NCI-H446 treated with DMSO at 0.1 percent for 48 hours (cell line): ENCODE data around the gene WWC2.
"Not testable (repeated sequence)": the region's sequence is repeated elsewhere in the genome, so short reads cannot be mapped to it uniquely, and the experiment has no call there.

Experiments used
- DNase-seq: peaks from one replicate; lab custom pipeline; 2025; lab: John Stamatoyannopoulos, UW

WWC2 gene

DNA sequence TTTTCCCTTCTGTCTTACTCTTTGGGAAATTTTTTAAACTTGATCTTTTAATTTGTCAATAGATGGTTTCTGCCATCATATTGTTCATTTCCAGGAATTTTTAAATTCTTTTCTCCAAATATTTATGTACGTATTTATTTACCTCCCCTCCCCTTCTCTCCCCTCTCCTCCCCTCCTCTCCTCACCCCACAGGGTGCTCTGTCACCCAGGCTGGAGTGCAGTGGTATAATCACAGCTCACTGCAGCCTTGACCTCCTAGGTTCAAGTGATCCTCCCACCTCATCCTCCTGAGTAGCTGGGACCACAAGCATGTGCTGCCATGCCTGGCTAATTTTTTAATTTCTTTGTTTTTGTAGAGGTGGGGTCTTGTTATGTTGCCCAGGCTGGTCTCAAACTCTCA, 73.8 kb downstream of the WWC2 start:
- no peak for DNase-seq

DNA sequence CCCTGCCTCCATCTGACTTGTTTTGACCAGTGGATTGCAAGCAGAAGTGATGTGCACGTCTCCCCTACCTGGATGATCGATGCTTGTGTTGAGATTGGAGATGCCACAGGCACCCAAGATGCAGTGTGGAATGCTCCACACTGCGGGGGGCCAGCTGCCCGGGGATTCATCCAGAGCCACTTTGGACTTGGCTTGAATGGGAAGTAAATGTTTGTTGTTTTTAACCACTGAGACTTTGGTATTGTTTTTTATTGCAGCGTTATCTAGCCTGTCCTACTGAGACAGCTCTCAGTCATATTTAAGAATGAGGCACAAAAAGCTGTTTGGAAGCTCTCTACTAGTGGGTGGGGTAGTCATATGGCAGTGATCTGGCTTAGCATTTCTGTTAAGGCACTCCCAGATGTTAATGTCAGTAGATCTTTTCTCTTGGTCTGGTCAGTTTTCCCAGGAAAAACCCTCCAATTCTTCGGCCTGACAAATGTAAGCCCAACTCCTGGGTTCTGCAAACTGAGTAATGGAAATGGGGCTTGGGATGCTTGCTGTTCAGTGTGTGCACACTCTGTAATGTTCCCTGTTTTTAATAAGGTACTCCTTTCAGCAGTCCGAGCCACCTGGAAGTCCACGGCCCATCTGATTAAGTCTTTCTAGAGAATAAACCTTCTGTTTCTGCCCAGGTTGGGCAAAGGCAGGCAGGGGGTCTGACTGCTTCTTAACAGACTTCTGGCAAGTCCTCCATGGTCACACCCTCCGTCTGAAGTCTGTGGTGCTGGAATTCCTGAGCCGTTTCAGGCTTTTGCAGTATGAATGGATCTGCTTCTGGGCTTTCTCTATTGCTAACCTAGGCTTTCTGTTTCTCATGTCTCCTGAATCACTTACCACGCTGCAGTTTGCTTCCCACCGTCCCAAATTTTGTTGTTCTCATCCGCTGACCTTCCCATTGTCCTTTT, 74.8 kb downstream of the WWC2 start:
- DNase-seq: no peak

DNA sequence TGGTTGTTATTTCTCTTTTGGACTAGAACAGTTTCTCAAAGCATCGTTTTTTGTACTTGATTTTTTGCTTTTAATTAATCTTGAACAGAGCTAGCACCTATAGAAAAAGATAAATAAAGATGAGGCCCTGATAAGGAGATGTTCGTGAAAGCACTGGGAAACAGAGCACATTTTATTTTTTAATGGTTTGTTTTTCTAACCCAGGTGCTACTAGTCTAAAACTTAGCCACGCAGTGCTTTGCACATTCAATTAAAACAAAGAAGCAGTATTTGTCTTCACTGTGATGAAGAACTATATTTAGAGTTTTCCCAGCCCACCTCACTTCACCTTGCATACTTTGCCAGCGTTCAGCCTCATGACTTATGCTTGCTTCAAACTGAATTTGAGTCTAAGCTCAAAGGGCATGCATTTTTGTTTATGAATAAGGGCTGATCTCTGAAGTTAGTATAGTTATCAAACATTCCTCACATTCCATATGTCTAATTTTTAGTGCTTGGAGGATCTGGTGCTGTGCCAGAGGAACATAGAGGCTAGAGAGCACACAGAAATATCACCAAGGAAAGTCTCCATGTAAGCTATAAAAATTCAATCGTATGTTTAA, 76.7 kb downstream of the WWC2 start:
- DNase-seq: no peak

DNA sequence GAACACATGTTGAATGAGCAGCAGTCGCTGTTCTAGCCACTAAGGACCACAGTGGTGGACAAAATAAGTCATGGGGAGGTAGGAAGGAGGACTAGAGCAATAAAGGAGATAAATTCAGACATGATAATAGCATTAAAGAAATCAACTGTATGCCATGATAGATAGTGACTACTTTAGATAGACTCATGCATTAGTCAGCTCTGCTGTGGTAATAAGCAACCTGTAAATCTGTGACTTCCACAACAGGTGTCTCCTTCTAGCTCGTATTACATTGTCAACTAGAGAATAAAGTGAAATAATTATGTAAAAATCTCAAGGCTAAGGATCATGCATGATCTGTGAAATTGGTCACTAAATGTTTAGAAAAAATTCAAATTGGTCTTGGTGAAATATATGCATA, 77.9 kb downstream of the WWC2 start:
- DNase-seq: no peak

DNA sequence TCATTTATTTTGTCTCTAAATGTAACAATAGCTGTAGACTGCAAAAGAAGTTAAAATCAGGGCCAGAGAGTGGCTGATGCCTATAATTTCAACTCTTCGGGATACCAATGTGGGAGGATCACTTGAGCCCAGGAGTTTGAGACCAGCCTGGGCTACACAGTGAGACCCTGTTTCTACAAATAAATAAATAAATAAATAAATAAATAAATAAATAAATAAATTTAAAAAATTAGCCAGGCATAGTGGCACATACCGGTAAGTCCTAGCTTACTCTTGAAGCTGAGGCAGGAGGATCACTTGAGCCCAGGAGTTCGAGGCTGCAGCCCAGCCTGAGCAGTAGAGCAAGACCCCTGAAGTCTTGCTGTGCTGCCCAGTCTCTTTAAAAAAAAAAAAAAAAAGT, 79.1 kb downstream of the WWC2 start:
- DNase-seq: no peak

DNA sequence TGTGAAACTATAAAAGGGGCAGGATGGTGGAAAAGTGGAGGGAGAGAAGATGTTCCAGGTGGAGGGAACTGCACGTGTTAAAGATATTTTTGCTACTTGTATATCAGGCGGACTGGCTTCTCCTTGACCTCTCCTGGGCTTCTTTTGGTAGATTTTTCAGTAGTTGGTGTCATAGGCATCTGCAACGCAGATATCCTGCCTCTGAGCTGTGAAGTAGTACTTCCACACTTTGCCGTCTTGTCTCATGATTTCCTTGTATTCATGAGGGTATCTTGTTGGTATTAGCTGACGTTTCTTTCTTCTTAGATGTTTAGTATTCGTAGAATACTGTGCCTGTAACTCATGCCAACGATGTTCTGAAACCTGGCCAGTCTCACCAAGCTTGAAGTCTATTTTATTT, 81.0 kb downstream of the WWC2 start:
- no peak for DNase-seq

DNA sequence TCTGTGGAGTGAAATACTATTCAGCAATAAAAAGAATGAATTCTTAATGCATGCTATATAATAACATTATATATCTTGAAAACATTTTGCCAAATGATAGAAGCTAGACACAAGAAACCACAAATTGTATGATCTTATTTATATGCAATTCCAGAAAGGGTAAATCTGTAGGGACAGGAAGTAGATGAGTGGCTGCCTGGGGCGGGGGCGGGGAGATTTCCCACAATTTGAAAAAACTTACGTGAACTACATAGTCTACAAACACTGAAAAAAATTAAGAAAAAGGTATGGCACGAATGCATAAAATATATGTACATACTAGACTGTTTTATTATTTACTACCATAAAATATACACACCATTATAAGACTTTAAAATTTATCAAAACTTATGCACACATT, 81.6 kb downstream of the WWC2 start:
- no peak for DNase-seq

DNA sequence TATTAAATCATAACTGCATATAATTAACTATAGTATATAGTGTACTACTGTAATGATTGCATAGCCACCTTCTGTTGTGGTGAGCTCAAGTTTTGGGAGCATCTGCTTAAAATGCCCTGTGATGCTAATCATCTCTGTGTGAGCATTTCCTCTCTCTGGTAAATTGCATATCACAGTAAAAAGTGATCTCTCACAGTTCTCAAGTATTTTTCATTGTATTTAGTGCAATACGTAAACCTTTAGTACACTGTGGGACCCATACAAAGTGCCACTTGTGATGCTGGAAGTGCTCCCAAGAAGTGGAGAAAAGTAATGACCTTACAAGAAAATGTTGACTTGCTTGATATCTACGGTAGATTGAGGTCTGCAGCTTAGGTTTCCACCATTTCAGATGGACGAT, 82.0 kb downstream of the WWC2 start:
- DNase-seq: no peak

DNA sequence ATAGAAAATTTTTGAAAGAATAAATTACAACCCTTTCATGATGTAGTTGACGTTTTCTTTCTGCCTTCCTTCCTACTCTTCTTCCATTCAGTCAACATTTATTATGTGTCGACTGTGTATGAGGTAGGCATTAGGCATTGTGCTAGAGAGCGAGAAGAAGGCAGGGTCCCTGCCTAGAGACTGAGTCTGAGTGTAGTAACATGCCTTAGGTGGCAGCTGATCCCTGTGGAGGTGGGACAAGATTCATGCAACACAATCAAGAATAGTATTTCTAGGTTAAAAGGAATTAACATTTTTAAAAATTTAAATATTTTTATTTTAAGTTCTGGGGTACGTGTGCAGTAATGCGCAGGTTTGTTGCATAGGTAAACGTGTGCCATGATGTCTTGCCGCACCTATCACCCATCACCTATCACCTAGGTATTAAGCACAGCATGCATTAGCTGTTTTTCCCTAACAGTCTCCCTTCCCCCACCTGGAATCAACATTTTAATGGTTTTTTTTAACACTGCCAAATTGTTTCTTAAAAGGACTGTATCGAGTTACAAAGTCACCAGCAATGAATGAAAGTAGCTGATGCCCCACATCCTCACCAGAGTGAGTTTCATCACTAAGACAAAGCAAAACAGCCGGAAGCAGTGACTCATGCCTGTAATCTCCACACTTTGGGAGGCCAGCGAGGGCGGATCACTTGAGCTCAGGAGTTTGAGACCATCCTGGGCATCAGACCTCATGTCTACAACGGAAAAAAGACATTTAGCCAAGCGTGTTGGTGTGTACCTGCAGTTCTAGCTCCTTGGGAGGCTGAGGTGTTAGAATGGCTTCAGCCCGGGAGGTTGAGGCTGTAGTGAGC, 84.0 kb downstream of the WWC2 start:
- DNase-seq: no peak

DNA sequence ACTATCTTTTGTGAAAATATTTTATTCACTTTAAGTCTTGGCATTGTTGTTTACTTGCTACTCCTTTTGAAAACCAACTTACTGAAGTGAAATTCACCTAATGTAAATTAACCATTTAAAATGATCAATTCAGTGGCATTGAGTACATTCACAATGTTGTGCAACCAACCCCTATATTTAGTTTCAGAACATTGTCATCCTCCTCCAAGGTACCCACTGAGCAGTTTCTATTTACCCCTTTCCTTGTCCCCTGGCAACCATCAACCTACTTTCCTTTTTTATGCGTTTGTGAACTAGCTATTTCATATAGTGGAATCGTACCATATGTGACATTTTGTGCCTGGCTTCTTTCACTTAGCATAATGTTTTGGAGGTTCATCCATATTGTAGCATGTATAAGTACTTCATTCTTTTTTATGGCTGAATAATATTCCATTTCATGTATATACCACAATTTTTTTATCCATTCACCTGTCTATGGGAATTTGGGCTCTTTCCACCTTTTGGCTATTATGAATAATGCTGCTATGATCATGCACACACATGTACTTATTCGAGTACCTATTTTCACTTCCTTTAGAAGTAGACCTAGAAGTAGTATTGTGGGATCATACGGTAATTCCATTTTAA, 85.0 kb downstream of the WWC2 start:
- DNase-seq: no peak

DNA sequence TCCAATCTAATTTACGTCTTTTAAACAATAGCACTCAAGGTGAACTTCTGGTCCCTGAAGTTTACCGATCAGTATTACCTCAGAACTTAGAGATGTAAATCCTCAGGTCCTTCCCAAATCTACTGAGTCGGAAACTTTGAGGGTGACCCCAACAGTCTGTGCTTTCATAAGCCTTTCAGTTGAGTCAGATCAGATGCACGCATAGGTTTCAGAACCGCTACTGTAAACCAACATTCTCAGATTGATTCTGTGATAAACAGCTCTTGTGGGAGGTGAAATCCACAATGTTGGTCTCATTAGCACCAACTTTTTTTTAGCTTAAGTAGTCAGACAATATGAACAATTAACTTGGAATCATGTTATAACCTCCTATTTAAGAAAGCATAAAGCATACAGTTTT, 86.0 kb downstream of the WWC2 start:
- DNase-seq: no peak

DNA sequence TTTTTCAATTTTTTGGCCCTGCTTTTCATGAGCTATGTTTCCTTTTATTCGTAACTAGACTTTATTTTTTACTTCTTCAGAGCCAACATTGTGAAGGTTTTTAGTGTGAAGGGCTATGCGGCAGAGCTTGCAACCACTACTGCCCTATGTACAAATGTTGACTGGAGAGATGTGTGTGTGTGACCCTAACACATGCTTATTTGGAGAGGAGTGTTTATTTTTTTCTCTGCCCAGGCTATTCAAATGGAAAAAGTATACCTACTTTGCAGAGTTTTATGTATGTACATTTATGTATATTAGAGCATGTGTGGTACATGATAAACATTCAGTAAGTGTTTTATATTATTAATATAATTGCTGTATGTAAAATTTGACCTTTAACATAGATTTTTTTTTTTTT, 86.5 kb downstream of the WWC2 start:
- no peak for DNase-seq

DNA sequence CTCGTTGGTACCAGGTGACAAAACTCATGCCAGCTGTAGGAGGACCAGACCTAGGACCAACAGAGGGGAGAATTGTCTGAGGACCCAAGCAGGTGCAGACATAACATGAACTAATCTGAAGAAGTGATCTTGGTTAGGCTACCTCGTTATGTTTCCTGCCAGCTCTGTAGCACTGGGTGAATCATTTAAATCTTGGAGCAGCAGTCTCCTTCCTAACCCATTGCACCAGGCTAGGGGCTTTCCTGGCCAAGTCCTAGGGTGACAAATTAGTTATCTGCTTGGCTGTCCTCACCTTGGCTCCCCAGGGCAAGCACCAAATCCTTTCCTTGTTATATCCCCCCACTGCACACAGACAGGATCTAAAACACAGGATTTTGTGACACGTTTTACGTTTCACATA, 87.8 kb downstream of the WWC2 start:
- no peak for DNase-seq

DNA sequence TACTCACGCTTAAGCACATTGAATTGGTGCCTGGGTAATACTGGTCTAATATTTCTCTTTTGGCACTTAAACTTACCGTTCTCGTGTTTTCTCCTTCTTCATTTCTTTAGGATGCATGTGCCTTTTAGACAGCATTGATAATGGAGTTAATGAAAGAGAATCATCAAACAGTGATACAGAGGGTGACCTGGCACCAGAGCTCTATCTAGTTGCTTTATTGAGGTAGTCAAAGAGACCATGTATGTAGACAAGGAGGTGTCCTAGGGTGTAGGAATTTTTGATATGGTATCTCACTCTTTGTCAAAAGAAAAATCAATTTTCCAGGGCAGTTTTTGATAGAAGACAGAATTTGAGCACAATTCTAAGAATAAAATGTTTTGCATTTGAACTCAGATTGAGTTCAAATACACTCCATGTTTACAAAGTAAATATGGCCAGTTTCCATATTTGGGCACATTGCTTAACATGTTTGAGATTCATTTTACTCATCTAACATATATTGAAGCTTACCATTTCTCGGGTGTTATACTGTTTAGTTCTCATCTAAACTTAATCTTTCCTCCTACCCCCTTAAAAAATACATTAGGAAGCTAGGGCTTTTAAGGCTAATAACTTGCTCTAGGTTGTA, 92.0 kb downstream of the WWC2 start:
- DNase-seq: no peak

DNA sequence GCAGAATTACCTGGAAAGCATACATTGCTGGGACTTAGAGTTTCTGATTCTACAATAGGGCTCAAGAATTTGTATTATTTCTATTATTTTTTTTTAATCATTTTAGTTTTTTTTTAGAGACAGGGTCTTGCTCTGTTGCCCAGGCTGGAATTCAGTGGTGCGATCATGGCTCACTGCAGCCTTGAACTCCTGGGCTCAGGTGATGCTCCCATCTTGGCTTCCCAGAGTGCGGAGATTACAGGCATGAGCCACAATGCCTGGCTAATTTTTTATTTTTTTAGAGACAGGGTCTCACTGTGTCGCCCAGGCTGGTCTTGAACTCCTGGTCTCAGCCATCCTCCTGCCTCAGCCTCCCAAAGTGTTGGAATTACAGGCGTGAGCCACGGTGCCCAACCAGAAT, 92.6 kb downstream of the WWC2 start:
- DNase-seq: no peak

DNA sequence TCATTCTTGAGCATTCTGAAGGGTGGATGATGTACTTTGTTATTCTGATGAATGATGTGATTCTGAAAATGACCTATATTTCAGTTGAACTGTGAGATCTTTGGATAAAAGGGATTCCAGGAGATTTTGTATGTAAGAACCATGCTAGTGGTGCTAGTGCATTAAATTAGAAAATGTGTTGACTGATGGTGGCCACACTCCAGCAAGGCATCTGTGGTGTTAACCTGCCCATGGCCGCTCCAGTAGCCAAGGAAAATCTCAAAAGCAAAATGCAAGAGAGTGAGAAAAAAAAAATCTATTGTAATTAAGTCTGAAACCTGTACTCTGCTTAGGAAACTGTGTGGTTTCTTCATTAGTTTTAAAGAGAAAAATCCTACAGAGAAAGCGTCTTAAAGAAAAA, 93.5 kb downstream of the WWC2 start:
- no peak for DNase-seq

DNA sequence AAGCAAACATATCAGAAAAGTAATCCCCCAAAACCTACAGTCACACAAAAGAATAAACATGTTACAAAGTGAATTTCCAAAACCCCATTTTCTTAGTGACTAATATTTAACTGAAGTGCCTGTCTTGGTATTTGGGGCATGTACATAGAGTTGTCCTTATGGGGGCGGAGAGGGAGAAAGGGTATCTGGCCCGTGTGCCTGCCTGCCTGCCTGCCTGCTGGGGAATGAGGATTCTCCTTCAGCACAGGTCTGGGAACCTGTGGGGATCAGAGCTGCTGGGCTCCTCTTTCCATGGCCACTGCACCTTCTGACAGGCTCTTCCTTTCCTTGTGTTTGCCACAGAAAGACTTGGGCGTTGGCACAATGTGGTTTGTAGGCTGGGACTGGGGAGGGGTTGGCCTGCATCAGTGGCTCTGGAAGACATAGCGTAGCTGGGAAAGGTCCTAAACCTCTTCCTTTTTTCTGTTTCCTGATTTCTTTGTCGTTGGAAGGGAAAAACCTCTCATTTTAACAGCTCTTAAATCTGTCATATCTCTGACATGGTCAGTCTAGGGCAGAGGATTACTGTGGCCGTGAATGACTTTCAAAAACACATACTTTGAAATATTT, 94.8 kb downstream of the WWC2 start:
- DNase-seq: not testable (repeated sequence)

DNA sequence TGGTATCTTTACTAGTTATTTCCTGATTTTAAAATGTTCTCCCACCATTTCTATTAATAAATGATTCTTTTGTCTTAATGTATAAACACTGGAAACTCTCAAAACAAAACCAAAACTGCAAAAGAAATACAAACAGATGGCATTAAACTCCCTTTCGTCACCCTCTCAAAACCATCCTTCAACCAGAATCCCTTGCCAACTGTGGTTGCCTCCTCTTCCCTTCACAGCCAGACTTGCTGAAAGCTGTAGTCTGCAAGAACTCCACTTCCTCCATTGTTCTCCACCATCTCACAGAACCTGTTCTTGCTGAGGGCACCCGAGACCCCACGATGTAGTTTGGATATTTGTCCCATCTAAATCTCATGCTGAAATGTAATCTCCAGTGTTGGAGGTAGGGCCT, 96.5 kb downstream of the WWC2 start:
- DNase-seq: no peak

DNA sequence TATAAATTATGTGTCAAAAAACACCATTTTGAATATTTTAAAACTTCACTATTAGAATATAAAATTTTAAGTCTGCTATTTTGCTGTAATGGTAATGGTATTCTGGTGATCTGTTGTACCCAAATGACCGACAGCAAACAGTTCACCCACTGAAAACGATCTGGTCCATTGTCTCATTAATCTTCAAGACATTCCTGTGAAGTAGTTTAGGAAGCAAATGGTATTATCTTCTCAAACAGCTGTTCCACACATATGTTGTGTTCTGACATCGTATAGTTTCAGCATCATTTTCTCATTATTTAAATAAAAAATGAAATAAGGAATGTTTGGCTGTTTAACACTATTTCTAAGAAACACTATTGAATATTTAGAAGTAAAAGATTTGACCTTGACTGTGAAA, 98.1 kb downstream of the WWC2 start:
- DNase-seq: no peak

DNA sequence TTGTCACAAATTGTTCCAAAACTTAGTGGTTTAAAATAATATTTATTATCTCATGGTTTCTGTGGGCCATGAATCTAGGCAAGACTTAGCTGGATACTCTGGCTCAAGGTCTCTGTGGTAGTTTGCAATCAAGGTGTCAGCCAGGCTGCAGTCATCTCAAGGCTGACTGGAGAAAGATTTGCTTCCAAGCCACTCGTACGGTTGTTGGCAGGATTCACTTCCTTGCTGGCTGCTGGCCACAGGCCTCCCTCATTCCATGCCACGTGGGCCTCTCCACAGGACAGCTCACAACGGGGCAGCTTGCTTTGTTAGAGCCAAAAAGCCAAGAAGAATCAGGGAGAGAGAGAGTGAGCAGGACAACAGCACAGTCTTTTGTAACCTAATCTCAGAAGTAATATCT, 101.4 kb downstream of the WWC2 start:
- no peak for DNase-seq

DNA sequence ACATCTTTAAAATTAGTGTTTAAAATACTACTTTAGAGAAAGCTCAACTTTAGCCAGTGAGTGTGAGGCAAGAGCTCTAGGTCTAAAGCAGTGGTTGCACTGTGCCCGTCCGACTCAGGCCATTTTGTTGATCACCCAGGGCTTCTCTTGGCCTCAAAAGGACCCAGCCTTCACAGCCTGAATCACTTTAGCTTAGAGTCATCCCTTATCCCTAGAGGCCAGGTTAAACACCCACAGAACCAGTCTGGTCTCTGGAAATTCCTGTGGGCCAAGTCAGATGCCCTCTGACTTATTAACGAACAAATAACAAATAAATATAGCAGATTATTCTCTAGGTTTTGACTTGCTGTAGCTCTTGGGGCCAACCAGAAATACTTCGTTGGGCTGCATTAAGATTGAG, 102.3 kb downstream of the WWC2 start:
- no peak for DNase-seq
